ENCODE measurements around the gene CACNA2D3. TPM values are rescaled to one million over a fixed set of nuclear protein-coding genes. Genes with fewer than 3 reads are reported as not detected.

Gene CACNA2D3
- total RNA-seq, 2 experiments from 2014 or later = not detected

DNA sequence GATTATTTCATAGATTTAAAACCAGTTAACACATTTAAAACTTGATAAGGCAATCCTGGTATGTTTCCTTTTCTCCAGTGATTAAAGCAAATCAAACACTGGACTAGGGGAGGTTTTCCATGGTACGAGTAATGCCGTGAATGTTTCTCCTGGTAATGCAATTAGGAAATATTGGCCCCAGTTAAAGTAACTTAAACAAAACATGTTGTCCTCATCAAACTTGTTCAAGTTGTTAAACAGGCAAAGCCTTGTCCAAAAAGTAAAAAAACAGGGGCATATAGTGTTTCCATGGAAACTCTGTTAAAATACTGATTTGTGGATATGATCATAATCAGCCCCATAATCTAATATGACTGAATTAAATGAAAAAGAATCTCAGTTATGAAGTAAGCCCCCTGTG, 818.6 kb downstream of the CACNA2D3 start:
- Histone ChIP-seq H3K27ac (ENCODE audit: low read depth, low read length, poor library complexity, severe bottlenecking) (no peak overlapping the region), H3K9me3 (ENCODE audit: low read length) (no peaks in the 10 kb centered on the region), H4K20me1 (ENCODE audit: insufficient read depth, low read length) (no peaks in the 10 kb centered on the region), H3K4me2 (ENCODE audit: low read length) (no peak overlapping the region), H3K4me1 (ENCODE audit: insufficient read depth, low read length, poor library complexity, severe bottlenecking) (no peaks in the 10 kb centered on the region), H3K36me3 (ENCODE audit: insufficient read depth, low read length) (no peaks in the 10 kb centered on the region), H3K9me2 (ENCODE audit: insufficient read depth, low read length) (no peaks in the 10 kb centered on the region), H2AFZ (ENCODE audit: low read length) (no peak overlapping the region), H3K4me3 (ENCODE audit: low read depth, low read length, poor library complexity, severe bottlenecking) (no peak overlapping the region), H3K79me2 (ENCODE audit: insufficient read depth, low read depth, low read length) (no peaks in the 10 kb centered on the region)
- ChIA-PET CTCF (ENCODE audit: unreplicated experiment) (no interaction called here), POLR2A (no interaction called here)
- no TSS peak for BruUV-seq (replicated peaks)
- TF ChIP-seq EZH2phosphoT487 (IDR thresholded peaks at IDR 0.05; ENCODE audit: borderline replicate concordance, low read depth, low read length) = no peak
- TF ChIP-seq CTCF (conservative IDR thresholded peaks at IDR 0.05; ENCODE audit: low read length) = no peak
- intact Hi-C loops (cut with micrococcal nuclease; ENCODE audit: unreplicated experiment) = no loop called here
- no peak for DNase-seq (ENCODE audit: low spot score)

- CTCF ChIA-PET (ENCODE audit: unreplicated experiment) = no interaction called here
- intact Hi-C loops (cut with micrococcal nuclease; ENCODE audit: unreplicated experiment) = no loop called here
- Histone ChIP-seq H3K27ac (ENCODE audit: low read depth, low read length, poor library complexity, severe bottlenecking) (no peak overlapping the region), H3K4me1 (ENCODE audit: insufficient read depth, low read length, poor library complexity, severe bottlenecking) (no peaks in the 10 kb centered on the region), H2AFZ (ENCODE audit: low read length) (no peak overlapping the region), H3K79me2 (ENCODE audit: insufficient read depth, low read depth, low read length) (no peaks in the 10 kb centered on the region), H3K36me3 (ENCODE audit: insufficient read depth, low read length) (no peaks in the 10 kb centered on the region), H3K4me3 (ENCODE audit: low read depth, low read length, poor library complexity, severe bottlenecking) (no peak overlapping the region), H3K4me2 (ENCODE audit: low read length) (no peak overlapping the region), H3K9me3 (ENCODE audit: low read length) (no peaks in the 10 kb centered on the region), H3K9me2 (ENCODE audit: insufficient read depth, low read length) (no peaks in the 10 kb centered on the region), H4K20me1 (ENCODE audit: insufficient read depth, low read length) (no peaks in the 10 kb centered on the region)
- TF ChIP-seq CTCF (conservative IDR thresholded peaks at IDR 0.05; ENCODE audit: low read length) (no peak), EZH2phosphoT487 (IDR thresholded peaks at IDR 0.05; ENCODE audit: borderline replicate concordance, low read depth, low read length) (no peak)
- POLR2A ChIA-PET = no interaction called here
- no peak for DNase-seq (ENCODE audit: low spot score)
- no TSS peak for BruUV-seq (replicated peaks)
Observed at GRCh38 chr3:54941690-54942362, 819.5 kb downstream of the CACNA2D3 start.

DNA sequence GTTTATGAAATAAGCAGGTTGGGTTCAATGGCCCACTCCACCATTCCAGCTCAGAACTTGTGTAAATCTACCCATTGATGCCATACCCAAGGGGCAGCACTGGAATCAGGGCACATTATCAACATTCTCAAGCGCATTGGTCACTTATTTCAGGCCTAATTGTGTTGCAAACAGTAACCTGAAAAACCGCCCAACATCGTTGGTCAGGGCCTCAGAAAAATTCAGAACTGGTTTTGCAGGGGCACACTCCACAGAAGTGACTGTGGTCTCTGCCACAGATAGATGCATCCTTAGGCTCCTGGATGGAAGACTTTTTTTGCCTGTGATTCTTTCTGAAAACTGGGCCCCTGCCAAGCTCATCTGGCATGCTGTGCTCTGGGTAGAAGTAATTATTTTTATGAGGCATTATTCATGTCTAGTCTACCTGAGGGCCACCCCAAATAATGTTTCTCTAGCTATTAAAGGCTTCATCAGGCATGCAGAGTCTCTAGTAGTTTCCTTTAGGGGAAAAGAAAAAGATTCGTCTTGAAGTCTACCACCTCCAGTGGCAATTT, 827.2 kb downstream of the CACNA2D3 start:
- intact Hi-C loops (cut with micrococcal nuclease; ENCODE audit: unreplicated experiment) = loop anchor here (2.0 kb wide), 1 partner anchor 455 kb away; no protein-coding TSS in a partner anchor
- Histone ChIP-seq H3K79me2 (ENCODE audit: insufficient read depth, low read depth, low read length) (no peaks in the 10 kb centered on the region), H3K27ac (ENCODE audit: low read depth, low read length, poor library complexity, severe bottlenecking) (no peak overlapping the region), H3K4me2 (ENCODE audit: low read length) (no peak overlapping the region), H2AFZ (ENCODE audit: low read length) (no peak overlapping the region), H4K20me1 (ENCODE audit: insufficient read depth, low read length) (no peaks in the 10 kb centered on the region), H3K9me2 (ENCODE audit: insufficient read depth, low read length) (no peaks in the 10 kb centered on the region), H3K4me3 (ENCODE audit: low read depth, low read length, poor library complexity, severe bottlenecking) (no peak overlapping the region), H3K4me1 (ENCODE audit: insufficient read depth, low read length, poor library complexity, severe bottlenecking) (no peaks in the 10 kb centered on the region), H3K36me3 (ENCODE audit: insufficient read depth, low read length) (no peaks in the 10 kb centered on the region), H3K9me3 (ENCODE audit: low read length) (no peaks in the 10 kb centered on the region)
- TF ChIP-seq EZH2phosphoT487 (IDR thresholded peaks at IDR 0.05; ENCODE audit: borderline replicate concordance, low read depth, low read length) (no peak), CTCF (conservative IDR thresholded peaks at IDR 0.05; ENCODE audit: low read length) (no peak)
- DNase-seq (ENCODE audit: low spot score) = no peak
- POLR2A ChIA-PET = interaction anchor here (0.5 kb wide), 1 partner anchor 1677 kb away, joined by 3 read pairs; no protein-coding TSS in a partner anchor
- BruUV-seq (replicated peaks) = no TSS peak
- CTCF ChIA-PET (ENCODE audit: unreplicated experiment) = no interaction called here
